Posterior cingulate gyrus (tissue), 11 donors: ENCODE measurements around the gene FKBP2.

ENCODE experiments used
- DNase-seq, 10 donors: peaks; one replicate each; pipeline versions ENCODE4 v3.0.0 to v3.0.0-alpha.2; 2020 to 2021; ENCODE audit warnings: mixed read lengths in 3 of 10
- intact Hi-C: fragments of 100-400 bp; cut with DNase I; formaldehyde crosslinking; loops from one replicate; pipeline ENCODE4 v1.15.1; 2023

Gene FKBP2

DNA sequence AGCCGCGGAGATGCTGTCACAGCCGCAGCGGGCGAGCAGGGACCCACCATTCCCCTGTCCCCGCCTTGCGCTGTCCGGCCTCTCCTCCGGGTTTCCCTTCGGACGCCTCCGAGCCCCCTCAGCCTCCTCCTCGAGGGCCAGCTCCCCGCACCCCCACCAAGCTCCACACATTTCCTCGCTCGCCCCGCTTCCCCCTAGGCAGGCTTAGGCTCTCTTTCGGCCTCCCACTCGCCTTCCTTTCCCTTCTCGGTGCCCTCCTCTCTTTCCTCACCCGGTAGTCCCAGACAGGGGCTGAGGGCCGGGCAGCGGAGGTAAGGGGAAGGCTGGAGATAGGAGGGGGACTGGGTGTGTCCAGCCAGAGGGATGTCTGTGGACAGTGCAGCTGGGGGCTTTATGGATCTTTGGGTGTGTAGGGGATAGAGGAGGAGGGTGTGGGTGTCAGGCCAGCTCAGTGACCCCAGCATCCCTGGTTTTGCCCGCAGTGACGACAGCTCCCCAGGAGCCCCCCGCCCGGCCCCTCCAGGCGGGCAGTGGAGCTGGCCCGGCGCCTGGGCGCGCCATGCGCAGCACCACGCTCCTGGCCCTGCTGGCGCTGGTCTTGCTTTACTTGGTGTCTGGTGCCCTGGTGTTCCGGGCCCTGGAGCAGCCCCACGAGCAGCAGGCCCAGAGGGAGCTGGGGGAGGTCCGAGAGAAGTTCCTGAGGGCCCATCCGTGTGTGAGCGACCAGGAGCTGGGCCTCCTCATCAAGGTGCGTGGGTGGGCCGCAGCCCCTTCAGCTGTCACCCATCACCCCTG lies 51.8 kb downstream of the FKBP2 start:
- intact Hi-C loops, result no loop called here
- DNase-seq, result no peak
